Erythroblast (primary cell): ENCODE results near the gene NOTCH3.

Experiments used
- GATA1 ChIP-seq: IDR thresholded peaks from 2 replicates; pipeline ENCODE4 v1.6.1; 2011; ENCODE audit warnings: low read depth, mild to moderate bottlenecking, control low read depth, low read length, moderate library complexity
- POLR2A ChIP-seq: IDR thresholded peaks from 2 replicates; pipeline ENCODE4 v1.6.1; 2011; ENCODE audit warnings: mild to moderate bottlenecking, low read length

- TF ChIP-seq POLR2A (no peak), GATA1 (no peak)
Observed at GRCh38 chr19:15234431-15235130, 33.8 kb upstream of the NOTCH3 start.
